ENCODE results near the gene PIAS1. TPM values are rescaled to one million over a fixed set of nuclear protein-coding genes. Genes with fewer than 3 reads are reported as not detected.
A peak's percentile ranks its signal among the peaks of the same experiment; 100 is the strongest.
"Not testable (repeated sequence)": the region's sequence is repeated elsewhere in the genome, so short reads cannot be mapped to it uniquely, and the experiment has no call there.

The PIAS1 gene
- total RNA-seq, 2 experiments from 2014 or later, result 41.7 to 53.3 TPM

- no peak overlapping the region for H3K4me3 Mint-ChIP-seq
- CTCF ChIA-PET, result no interaction called here
- POLR2A ChIA-PET, result no interaction called here
- H3K27ac Mint-ChIP-seq, result peak overlapping the region; percentile 68
- H3K27me3 Mint-ChIP-seq, result no peaks in the 10 kb centered on the region
- H3K4me1 Mint-ChIP-seq, result peaks cover 37% of the 10 kb centered on the region
- DNase-seq, result no peak
- H3K36me3 Mint-ChIP-seq (ENCODE audit: low read depth), result no peaks in the 10 kb centered on the region
- no peaks in the 10 kb centered on the region for H3K9me3 Mint-ChIP-seq
Observed at GRCh38 chr15:68208136-68208535, 154.0 kb downstream of the PIAS1 start.

DNA sequence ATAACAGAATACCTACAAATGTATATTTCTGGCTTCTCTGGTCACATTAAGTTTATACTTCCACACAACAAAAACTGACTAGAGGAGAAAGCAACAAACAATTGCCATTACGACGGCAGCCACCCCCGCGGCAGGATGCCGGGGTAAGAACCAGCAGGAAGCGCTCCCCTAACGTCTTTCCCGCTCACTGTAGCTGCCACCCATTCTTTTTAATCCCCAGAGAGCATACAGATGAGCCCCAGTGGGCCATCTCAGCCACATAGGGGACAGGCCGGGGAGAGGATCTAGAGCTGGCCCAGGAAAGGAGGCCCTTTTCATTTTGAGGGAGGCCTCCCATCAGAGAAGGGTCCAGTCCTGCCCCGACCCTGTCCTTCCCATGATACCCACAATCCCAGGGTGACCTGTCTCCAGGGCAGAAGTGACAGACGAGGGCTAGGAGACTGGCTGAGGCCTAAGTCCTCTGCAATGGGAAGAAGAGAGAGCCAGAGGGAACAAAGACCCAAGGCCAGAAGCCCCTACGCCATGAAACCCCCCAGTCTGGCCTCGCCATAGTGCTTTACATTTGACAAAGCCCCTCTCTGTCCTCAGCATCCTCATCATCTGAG is 154.6 kb downstream of the PIAS1 start:
- no peaks in the 10 kb centered on the region for H3K9me3 Mint-ChIP-seq
- H3K27ac Mint-ChIP-seq, result peak overlapping the region; percentile 89
- H3K4me3 Mint-ChIP-seq, result peak overlapping the region; percentile 14
- CTCF ChIA-PET, result no interaction called here
- no peak for DNase-seq
- POLR2A ChIA-PET, result no interaction called here
- H3K27me3 Mint-ChIP-seq, result no peaks in the 10 kb centered on the region
- no peaks in the 10 kb centered on the region for H3K36me3 Mint-ChIP-seq (ENCODE audit: low read depth)
- H3K4me1 Mint-ChIP-seq, result peaks cover 37% of the 10 kb centered on the region

- CTCF ChIA-PET, result no interaction called here
- H3K27me3 Mint-ChIP-seq, result no peaks in the 10 kb centered on the region
- peaks cover 37% of the 10 kb centered on the region for H3K4me1 Mint-ChIP-seq
- POLR2A ChIA-PET, result no interaction called here
- H3K9me3 Mint-ChIP-seq, result no peaks in the 10 kb centered on the region
- H3K36me3 Mint-ChIP-seq (ENCODE audit: low read depth), result no peaks in the 10 kb centered on the region
- no peak for DNase-seq
- H3K27ac Mint-ChIP-seq, result peak overlapping the region; percentile 89
- H3K4me3 Mint-ChIP-seq, result no peak overlapping the region
Observed at GRCh38 chr15:68209272-68209671, 155.2 kb downstream of the PIAS1 start.

DNA sequence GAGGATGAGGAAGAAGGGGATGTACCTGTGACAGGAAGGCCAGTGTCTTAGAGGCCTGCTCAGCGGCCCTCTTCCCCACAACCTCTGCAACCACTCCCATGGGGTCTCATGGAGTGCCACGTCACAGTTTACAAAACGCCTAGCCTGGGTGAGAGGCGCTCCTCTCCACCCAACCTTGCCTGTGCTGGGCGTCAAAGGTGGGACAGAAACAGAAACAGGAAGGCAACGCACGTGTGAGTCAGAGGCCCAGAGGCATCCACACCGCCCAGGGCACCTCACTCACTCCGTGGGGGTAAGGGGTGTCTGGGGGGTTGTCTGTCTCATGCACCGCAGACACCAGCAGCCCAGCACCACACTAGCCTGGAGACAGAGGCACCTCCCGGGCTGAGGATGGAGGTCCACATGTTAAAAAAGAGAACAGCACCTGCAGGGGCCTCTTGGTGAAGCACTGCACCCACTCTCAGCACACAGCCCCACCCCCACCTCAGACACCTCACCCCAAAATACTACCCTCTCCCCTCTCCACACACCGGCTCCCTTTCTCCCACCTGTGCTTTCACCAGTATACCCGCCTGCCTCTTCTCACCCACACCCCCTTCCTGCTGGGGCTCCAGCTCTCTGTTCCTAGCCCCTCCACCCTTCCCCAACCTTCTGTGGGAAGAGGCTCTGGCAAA is 155.8 kb downstream of the PIAS1 start:
- Mint-ChIP-seq H3K27me3 (no peaks in the 10 kb centered on the region), H3K4me3 (no peak overlapping the region), H3K9me3 (no peaks in the 10 kb centered on the region), H3K36me3 (ENCODE audit: low read depth) (no peaks in the 10 kb centered on the region), H3K4me1 (peaks cover 34% of the 10 kb centered on the region), H3K27ac (peak overlapping the region; percentile 89)
- ChIA-PET POLR2A (no interaction called here), CTCF (interaction anchor here (1.2 to 1.6 kb wide), 4 partner anchors 13 to 43 kb away, joined by 3 to 5 read pairs (median 4); no protein-coding TSS in a partner anchor)
- peak; percentile 35 for DNase-seq

DNA sequence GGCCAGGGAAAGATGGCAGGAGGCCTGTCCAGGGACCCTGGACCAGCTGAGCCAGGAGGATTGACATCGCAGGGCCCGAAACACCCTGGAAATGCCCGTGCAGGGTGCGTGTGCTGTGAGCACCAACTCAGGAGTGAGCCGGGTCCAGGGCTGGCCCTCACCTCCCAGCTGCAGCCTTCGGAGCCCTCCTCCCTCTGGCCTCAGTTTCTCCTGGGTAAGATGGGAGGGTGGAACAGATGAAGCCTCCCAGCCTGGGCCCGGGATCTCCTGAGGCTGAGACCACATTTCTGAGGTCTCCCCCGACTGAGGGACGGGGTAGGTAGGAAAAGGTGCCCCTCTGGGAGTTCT is 156.3 kb downstream of the PIAS1 start:
- Mint-ChIP-seq H3K4me1 (peaks cover 33% of the 10 kb centered on the region), H3K27ac (peak overlapping the region; percentile 89)

GRCh38 chr15:68210821-68211655 is 156.9 kb downstream of the PIAS1 start:
- no peak overlapping the region for H3K27ac Mint-ChIP-seq
- H3K4me1 Mint-ChIP-seq, result peaks cover 32% of the 10 kb centered on the region
- no peaks in the 10 kb centered on the region for H3K27me3 Mint-ChIP-seq
- H3K4me3 Mint-ChIP-seq, result no peak overlapping the region
- H3K9me3 Mint-ChIP-seq, result no peaks in the 10 kb centered on the region
- ChIA-PET CTCF (interaction anchor here (1.2 to 1.6 kb wide), 5 partner anchors 9 to 42 kb away, joined by 3 to 5 read pairs (median 5); no protein-coding TSS in a partner anchor), POLR2A (no interaction called here)
- peak; percentile 52 for DNase-seq
- peaks cover 2% of the 10 kb centered on the region for H3K36me3 Mint-ChIP-seq (ENCODE audit: low read depth)

More for the DNA sequence above, 156.3 kb downstream of the PIAS1 start:
- Mint-ChIP-seq H3K27me3 (no peaks in the 10 kb centered on the region), H3K4me3 (no peak overlapping the region), H3K9me3 (no peaks in the 10 kb centered on the region), H3K36me3 (ENCODE audit: low read depth) (no peaks in the 10 kb centered on the region)
- CTCF ChIA-PET, result interaction anchor here (1.2 to 1.6 kb wide), 5 partner anchors 10 to 43 kb away, joined by 3 to 5 read pairs (median 5); no protein-coding TSS in a partner anchor
- DNase-seq, result no peak
- POLR2A ChIA-PET, result no interaction called here

DNA sequence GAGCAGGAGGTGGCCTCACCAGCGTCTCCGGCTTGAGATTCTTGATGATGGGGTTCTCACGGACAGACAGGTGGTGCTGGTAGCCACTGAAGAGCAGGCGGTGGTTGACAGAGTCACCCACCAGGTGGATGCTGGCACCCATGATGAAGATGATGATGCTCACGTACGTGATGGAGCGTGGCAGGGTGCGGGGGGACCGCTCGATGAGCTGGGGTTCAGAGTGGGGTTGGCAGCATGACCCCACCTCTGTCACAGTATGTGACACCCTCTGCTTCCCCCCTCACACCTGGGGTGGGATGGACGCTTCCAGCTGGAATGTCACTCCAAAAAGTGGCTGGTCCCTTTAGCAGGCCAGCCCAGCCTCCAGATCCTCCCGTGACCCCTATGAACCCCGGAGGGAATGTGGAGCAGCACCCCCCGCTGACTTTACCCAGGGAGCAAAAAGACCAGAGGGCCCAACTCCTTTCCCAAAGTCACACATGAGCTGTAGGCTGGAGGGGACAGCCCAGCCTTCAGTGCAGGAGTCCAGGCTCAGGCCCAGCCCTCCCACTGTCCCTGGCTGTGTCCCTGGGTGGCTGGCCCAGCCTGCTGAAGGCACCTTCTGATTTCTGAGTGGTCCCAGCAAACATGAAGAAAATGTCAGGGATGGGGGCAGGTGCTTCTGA is 157.7 kb downstream of the PIAS1 start:
- Mint-ChIP-seq H3K36me3 (ENCODE audit: low read depth) (peaks cover 2% of the 10 kb centered on the region), H3K4me3 (no peak overlapping the region), H3K9me3 (no peaks in the 10 kb centered on the region), H3K27me3 (no peaks in the 10 kb centered on the region), H3K27ac (no peak overlapping the region), H3K4me1 (peaks cover 28% of the 10 kb centered on the region)
- no peak for DNase-seq
- ChIA-PET POLR2A (no interaction called here), CTCF (interaction anchor here (1.3 to 1.6 kb wide), 3 partner anchors 8 to 41 kb away, joined by 3 to 5 read pairs (median 5); no protein-coding TSS in a partner anchor)

DNA sequence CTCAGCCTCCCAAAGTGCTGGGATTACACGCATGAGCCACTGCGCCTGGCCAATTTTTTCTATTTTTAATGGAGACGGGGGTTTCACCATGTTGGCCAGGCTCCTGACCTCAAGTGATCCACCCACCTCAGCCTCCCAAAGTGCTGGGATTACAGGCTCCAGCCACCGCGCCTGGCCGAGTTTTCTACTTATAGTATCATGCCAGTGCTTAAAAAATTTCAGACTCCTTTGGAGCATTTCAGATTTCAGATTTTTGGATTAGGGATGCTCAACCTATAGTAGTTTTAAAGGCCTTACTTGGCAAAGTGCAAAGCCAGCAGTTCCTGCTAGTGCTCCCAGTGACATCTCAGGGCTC is 159.4 kb downstream of the PIAS1 start:
- DNase-seq, H3K27me3 Mint-ChIP-seq, H3K9me3 Mint-ChIP-seq, H3K27ac Mint-ChIP-seq, POLR2A ChIA-PET, H3K4me3 Mint-ChIP-seq, CTCF ChIA-PET: not testable (repeated sequence)
- Mint-ChIP-seq H3K36me3 (ENCODE audit: low read depth) (peaks cover 11% of the 10 kb centered on the region), H3K4me1 (peaks cover 21% of the 10 kb centered on the region)

DNA sequence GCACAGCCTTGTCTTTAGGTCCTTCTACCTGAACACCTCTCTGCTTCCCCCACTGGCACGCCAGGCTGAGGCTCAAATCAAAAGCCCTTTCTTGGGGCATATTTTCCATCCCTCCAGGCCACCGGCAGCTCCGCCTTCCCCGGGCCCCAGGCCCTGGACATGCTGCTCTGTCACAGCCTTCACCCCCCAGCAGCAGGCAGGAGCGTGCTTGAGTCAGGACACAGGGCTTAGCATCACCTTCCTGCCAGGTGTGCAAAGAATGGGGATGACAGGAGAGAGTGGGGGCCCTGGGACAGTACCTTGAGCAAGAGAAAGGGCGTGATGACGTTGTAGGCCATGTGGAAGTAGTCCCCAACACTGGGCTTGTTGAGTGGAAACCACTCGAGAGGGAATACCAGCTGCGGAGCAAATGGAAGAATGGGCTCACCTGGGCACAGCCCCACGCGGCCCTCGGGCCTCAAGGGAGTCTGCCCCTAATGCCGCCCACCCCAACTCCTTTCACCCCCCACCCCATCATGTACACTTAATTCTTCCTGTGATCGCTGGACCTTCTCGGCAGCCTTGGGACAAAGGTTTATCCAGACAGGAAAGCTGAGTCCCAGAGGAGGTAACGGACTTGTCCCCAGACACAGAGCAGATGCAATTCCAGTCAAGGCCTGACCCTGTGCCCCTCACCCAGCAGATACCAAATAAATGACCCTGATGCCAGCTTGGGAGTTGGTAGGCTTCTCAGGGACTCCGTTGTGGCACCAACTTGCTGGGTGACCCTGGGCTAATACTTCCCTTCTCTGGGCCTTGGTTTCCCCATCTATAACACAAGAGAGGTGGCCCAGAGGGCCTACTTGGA is 160.1 kb downstream of the PIAS1 start:
- Mint-ChIP-seq H3K4me3 (no peak overlapping the region), H3K36me3 (ENCODE audit: low read depth) (peaks cover 15% of the 10 kb centered on the region), H3K27ac (peak overlapping the region; percentile 25), H3K9me3 (no peaks in the 10 kb centered on the region), H3K27me3 (no peaks in the 10 kb centered on the region), H3K4me1 (peaks cover 14% of the 10 kb centered on the region)
- ChIA-PET POLR2A (no interaction called here), CTCF (no interaction called here)
- no peak for DNase-seq

DNA sequence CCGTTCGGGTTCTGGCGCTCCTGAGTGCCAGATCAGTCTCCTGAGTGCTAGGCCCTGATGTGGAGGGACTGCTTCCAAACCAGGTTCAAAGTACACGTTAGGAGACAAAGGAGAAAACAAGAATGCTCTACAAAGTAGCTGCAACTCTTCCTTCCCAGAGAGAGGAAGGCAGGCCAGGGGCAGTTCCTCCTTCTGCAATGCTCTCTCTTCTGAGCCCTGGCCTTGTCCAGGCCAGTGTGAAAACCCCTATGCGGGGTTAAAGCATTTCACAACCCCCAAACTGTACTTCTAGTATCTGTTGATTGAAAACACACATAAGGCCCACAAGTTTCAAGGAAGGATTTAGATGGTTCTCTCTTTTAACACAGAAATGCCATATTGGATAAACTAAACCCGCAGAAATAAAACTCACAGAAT is 160.7 kb downstream of the PIAS1 start:
- Mint-ChIP-seq H3K4me3 (no peak overlapping the region), H3K4me1 (peaks cover 8% of the 10 kb centered on the region)
- CTCF ChIA-PET, result no interaction called here

GRCh38 chr15:68217341-68217740 is 163.2 kb downstream of the PIAS1 start:
- H3K36me3 Mint-ChIP-seq (ENCODE audit: low read depth), result peaks cover 16% of the 10 kb centered on the region
- H3K4me1 Mint-ChIP-seq, result peaks cover 3% of the 10 kb centered on the region
- no peaks in the 10 kb centered on the region for H3K9me3 Mint-ChIP-seq
- POLR2A ChIA-PET, result no interaction called here
- H3K4me3 Mint-ChIP-seq, result no peak overlapping the region
- H3K27me3 Mint-ChIP-seq, result no peaks in the 10 kb centered on the region
- H3K27ac Mint-ChIP-seq, result no peak overlapping the region
- CTCF ChIA-PET, result no interaction called here
- DNase-seq, result no peak

More for the DNA sequence above, 160.7 kb downstream of the PIAS1 start:
- Mint-ChIP-seq H3K9me3 (no peaks in the 10 kb centered on the region), H3K27ac (no peak overlapping the region), H3K36me3 (ENCODE audit: low read depth) (peaks cover 15% of the 10 kb centered on the region), H3K27me3 (no peaks in the 10 kb centered on the region)
- DNase-seq, result no peak
- POLR2A ChIA-PET, result no interaction called here

- CTCF ChIA-PET, result no interaction called here
- Mint-ChIP-seq H3K27ac (no peak overlapping the region), H3K9me3 (no peaks in the 10 kb centered on the region), H3K27me3 (no peaks in the 10 kb centered on the region), H3K4me1 (peaks cover 7% of the 10 kb centered on the region), H3K36me3 (ENCODE audit: low read depth) (peaks cover 24% of the 10 kb centered on the region), H3K4me3 (no peak overlapping the region)
- POLR2A ChIA-PET, result no interaction called here
- no peak for DNase-seq
Observed at GRCh38 chr15:68218331-68218730, 164.2 kb downstream of the PIAS1 start.
